SK-N-SH treated with all-trans-retinoic acid at 6 μM for 48 hours (cell line): Measurements from ENCODE around the gene DDX50.
A peak's percentile ranks its signal among the peaks of the same experiment; 100 is the strongest.

Source experiments
- ATAC-seq: fragments of 200-7000 bp; cut with Tn5 transposase; 3 replicates; pipeline ENCODE4 v1.9.1; 2020; ENCODE audit warnings: mild to moderate bottlenecking, moderate library complexity
- ARNTL ChIP-seq: fragments of 450-650 bp; formaldehyde crosslinking; IDR thresholded peaks from 2 replicates; pipeline ENCODE4 v1.5.0; 2020; ENCODE audit warnings: low read depth, mild to moderate bottlenecking, moderate library complexity, borderline replicate concordance
- CREB5 ChIP-seq: fragments of 250-450 bp; sonication (Bioruptor Pico); IDR thresholded peaks from 2 replicates; pipeline ENCODE4 v1.5.1; 2020; ENCODE audit warnings: low read depth, mild to moderate bottlenecking, moderate library complexity
- CSDC2 ChIP-seq: fragments of 250-450 bp; sonication (Bioruptor Pico); IDR thresholded peaks from 2 replicates; pipeline ENCODE4 v1.5.0; 2020; ENCODE audit warnings: mild to moderate bottlenecking, moderate library complexity
- ESRRG ChIP-seq: fragments of 250-450 bp; sonication (Bioruptor Pico); IDR thresholded peaks from 2 replicates; pipeline ENCODE4 v1.6.1; 2021; ENCODE audit warnings: mild to moderate bottlenecking
- GLIS3 ChIP-seq: fragments of 250-450 bp; sonication (Bioruptor Pico); IDR thresholded peaks from 2 replicates; pipeline ENCODE4 v1.5.0; 2020; ENCODE audit warnings: mild to moderate bottlenecking, moderate library complexity
- ISL1 ChIP-seq: fragments of 250-450 bp; sonication (Bioruptor Pico); IDR thresholded peaks from 2 replicates; pipeline ENCODE4 v2.1.2; 2022; ENCODE audit warnings: mild to moderate bottlenecking, moderate library complexity
- OSR1 ChIP-seq: fragments of 250-450 bp; sonication (Bioruptor Pico); IDR thresholded peaks from 2 replicates; pipeline ENCODE4 v1.8.0; 2022; ENCODE audit warnings: moderate library complexity, mild to moderate bottlenecking, inconsistent platforms
- POU6F1 ChIP-seq: fragments of 250-450 bp; sonication (Bioruptor Pico); IDR thresholded peaks from 2 replicates; pipeline ENCODE4 v1.8.0; 2021; ENCODE audit warnings: low read depth, mild to moderate bottlenecking, moderate library complexity, borderline replicate concordance
- PPARA ChIP-seq: fragments of 250-450 bp; sonication (Bioruptor Pico); IDR thresholded peaks from 2 replicates; pipeline ENCODE4 v1.5.0; 2020; ENCODE audit warnings: mild to moderate bottlenecking, borderline replicate concordance
- RARB ChIP-seq: fragments of 250-450 bp; sonication (Bioruptor Pico); IDR thresholded peaks from 2 replicates; pipeline ENCODE4 v1.8.0; 2021; ENCODE audit warnings: mild to moderate bottlenecking, moderate library complexity
- TCF4 ChIP-seq: fragments of 250-450 bp; sonication (Bioruptor Pico); IDR thresholded peaks from 2 replicates; pipeline ENCODE4 v1.8.0; 2021; ENCODE audit warnings: mild to moderate bottlenecking, moderate library complexity, borderline replicate concordance
- TOX ChIP-seq: fragments of 250-450 bp; sonication (Bioruptor Pico); IDR thresholded peaks from 2 replicates; pipeline ENCODE4 v1.8.0; 2021; ENCODE audit warnings: mild to moderate bottlenecking, moderate library complexity, borderline replicate concordance
- TSHZ2 ChIP-seq: fragments of 250-450 bp; sonication (Bioruptor Pico); IDR thresholded peaks from 2 replicates; pipeline ENCODE4 v1.5.0; 2020; ENCODE audit warnings: mild to moderate bottlenecking, moderate library complexity
- ZC3H10 ChIP-seq: fragments of 250-450 bp; sonication (Bioruptor Pico); IDR thresholded peaks from 2 replicates; pipeline ENCODE4 v1.5.1; 2021; ENCODE audit warnings: mild to moderate bottlenecking, moderate library complexity
- ZFP3 ChIP-seq: fragments of 250-450 bp; sonication (Bioruptor Pico); IDR thresholded peaks from 2 replicates; pipeline ENCODE4 v1.5.0; 2020; ENCODE audit warnings: mild to moderate bottlenecking, moderate library complexity
- ZFP30 ChIP-seq: fragments of 450-650 bp; formaldehyde crosslinking; IDR thresholded peaks from 2 replicates; pipeline ENCODE4 v1.5.0; 2022; ENCODE audit warnings: mild to moderate bottlenecking, moderate library complexity

DDX50 gene

GRCh38 chr10:68871731-68872342, 29.3 kb upstream of the DDX50 start:
- TF ChIP-seq ARNTL (CRISPR knock-in tag), result no peak
- peak; percentile 84 for TF ChIP-seq ISL1 (CRISPR knock-in tag)
- peak; percentile 47; the same call in 1 of the 2 replicates for TF ChIP-seq GLIS3 (CRISPR knock-in tag)
- peak; percentile 87 for TF ChIP-seq ZC3H10 (CRISPR knock-in tag)
- TF ChIP-seq ZFP30, result no peak
- TF ChIP-seq TCF4 (CRISPR knock-in tag), result peak; percentile 48; the same call in 1 of the 2 replicates
- TF ChIP-seq CREB5 (CRISPR knock-in tag), result no peak
- peak; percentile 63; the same call in 1 of the 2 replicates for TF ChIP-seq TSHZ2 (CRISPR knock-in tag)
- no peak for TF ChIP-seq OSR1 (CRISPR knock-in tag)
- no peak for TF ChIP-seq CSDC2 (CRISPR knock-in tag)
- no peak for TF ChIP-seq POU6F1 (CRISPR knock-in tag)
- ATAC-seq, result peak; percentile 88

- TF ChIP-seq TCF4 (CRISPR knock-in tag) (no peak), OSR1 (CRISPR knock-in tag) (no peak), ISL1 (CRISPR knock-in tag) (no peak), TSHZ2 (CRISPR knock-in tag) (no peak), PPARA (CRISPR knock-in tag) (no peak), ESRRG (no peak), ZFP30 (no peak), RARB (CRISPR knock-in tag) (no peak), TOX (CRISPR knock-in tag) (no peak), ZFP3 (CRISPR knock-in tag) (no peak), CREB5 (CRISPR knock-in tag) (no peak), GLIS3 (CRISPR knock-in tag) (no peak), POU6F1 (CRISPR knock-in tag) (no peak)
- no peak for ATAC-seq
These were observed 24.6 kb upstream of the DDX50 start for GRCh38 chr10:68876246-68877138.
